ELR (cell line): ENCODE measurements around the gene ANKLE1.

Experiments
- DNase-seq: peaks from one replicate; pipeline ENCODE4 v3.0.0-alpha.2; 2015; ENCODE audit warnings: low read depth

The ANKLE1 gene

DNA sequence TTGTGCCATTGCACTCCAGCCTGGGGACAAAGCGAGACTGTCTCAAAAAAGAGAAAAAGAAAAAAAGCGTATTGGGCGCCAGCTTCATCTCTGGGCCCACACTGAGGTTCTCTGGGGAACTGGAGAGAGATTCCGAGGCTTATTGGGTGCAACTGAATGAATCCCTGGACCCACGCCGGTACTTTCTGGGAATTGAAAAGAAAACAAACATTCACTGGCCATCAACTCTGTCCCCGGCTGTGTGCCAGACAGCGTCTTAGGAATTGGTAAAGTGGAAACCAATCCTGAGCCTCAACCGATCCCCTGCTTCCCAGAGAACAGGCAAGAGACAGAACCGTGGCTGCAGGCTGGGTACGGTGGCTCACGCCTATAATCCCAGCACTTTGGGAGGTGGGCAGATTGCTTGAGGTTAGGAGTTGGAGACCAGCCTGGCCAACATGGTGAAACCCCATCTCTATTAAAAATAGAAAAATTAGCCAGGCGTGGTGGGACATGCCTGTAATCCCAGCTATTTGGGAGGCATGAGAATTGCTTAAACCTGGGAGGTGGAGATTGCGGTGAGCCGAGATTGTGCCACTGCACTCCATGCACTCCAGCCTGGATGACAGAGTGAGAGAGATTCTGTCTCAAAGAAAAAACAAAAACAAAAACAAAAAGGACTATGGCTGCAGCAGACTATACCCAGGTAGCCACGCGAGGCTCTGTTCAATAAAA, 44.3 kb downstream of the ANKLE1 start:
- no peak for DNase-seq

DNA sequence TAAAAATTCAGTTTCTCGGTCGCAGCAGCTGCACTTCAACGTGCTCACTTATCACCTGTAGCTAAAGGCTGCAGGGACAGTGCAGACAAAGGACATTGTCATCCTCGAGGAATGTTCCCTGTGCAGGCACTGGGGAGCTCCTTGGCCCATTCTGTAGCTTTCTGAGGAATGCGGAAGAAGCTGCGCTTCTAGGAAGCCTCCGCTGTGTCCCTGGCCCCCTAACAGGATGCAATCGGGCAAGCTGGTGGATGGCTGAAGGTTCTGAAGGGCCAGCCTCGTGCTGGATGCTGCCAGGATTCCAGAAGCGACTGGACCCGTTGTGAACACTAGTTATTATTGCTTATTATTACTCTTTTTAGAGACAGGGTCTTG, 44.9 kb downstream of the ANKLE1 start:
- no peak for DNase-seq

DNA sequence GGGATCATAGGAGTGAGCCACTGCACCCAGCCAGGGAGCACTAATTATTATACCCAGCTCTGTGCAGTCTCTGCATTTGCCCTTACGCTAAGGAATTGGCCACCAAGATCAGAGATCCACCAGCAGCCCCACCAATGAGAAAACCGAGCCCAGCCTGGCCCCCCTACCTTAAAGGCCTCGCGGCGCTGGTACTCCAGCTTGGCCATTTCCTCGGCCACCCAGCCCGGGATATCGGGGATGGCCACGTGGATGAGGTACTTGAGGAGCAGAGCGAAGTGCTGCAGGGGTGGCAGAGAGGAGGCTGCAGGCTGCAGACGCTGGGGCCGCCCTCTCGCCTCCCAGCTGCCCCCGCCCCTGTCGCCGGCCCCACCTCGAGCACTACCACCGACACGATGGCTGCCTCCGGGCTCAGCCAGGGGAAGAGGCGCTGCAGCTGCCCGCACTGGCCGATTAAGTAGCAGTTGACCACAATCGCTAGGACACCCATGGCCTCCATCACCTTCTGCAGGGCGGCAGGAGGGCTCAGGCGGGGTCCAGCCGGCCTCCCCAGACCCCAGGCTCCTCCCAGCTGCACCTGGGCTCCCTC, 45.5 kb downstream of the ANKLE1 start:
- DNase-seq = no peak

DNA sequence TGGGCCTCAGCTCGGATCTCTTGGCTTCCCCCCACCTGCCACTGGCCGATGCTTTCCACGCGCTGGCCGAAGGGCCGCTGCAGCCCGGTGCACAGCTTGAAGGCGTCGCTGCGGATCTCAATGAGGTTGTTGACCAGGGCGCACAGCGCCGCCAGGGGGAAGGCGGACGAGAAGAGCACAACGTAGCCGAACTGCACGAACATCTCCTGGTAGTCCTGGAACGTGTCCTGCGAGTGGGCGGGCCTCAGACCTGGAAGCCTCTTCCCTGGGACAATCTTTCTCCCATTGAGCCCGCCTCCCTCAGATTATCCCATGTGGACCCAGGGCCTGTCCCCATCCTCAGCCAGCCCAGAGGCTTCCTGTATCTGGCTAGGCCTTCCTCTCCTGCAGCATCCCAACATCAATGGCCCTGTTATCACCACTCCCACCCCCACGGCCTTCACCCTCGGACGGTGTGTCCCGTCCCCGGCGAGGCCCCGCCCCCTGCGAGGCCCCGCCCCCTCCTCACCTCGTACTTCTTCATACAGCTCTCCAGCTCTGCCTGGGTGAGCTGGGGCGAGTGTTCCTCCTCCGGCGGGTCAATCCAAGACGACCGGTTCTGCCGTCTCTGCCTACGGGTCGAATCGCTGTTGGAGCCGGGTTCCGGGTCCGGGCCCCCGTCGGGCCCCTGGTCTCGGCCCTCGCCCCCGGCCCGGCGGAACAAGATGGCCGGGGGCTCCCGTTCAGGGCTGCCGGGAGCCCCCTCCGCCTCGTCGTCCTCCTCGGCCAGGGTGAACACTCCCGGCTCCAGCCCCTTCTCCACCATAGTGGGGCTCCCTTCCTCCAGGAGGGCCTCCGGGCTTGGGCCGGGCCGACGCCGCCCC, 46.2 kb downstream of the ANKLE1 start:
- DNase-seq = no peak

DNA sequence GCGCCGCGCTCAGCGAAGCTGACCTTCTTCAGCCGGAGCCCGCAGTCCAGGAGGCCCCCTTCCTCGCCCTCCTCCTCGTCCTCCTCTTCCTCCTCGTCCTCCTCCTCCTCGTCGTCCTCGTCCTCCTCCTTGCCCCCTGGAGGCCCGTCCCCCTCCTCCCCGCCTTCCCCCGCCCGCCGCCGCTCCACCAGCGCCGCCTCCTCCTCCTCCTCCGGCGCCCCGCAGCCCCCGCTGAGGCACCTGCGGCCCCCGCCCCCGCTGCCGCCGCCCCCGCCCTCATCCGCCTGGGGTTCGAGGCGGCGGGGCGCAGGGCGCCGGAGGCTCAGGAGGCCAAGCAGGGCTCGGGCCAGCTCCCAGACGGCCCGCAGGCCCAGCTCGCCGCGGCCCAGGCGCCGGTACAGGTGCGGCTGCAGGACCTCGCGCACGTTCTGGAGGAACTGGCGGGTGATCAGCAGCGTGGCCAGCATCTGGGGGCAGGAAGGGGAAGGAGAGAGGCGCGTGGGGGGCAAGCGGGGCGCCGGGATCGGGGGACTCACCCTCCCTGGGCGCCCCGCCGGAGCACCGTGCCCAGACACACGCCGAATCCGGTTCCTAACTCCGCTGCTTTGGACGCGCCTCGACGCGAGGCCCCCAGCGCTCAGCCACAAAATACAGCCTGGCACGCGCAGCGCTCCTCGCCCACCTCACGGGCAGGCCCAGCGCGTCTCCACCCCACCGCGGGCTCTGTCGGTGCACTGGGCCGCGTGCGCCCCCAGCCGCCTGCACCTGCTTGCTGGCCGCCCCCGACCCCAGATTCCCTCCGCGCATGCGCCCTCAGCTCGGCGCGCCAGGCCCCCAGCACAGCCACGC, 47.0 kb downstream of the ANKLE1 start:
- no peak for DNase-seq

DNA sequence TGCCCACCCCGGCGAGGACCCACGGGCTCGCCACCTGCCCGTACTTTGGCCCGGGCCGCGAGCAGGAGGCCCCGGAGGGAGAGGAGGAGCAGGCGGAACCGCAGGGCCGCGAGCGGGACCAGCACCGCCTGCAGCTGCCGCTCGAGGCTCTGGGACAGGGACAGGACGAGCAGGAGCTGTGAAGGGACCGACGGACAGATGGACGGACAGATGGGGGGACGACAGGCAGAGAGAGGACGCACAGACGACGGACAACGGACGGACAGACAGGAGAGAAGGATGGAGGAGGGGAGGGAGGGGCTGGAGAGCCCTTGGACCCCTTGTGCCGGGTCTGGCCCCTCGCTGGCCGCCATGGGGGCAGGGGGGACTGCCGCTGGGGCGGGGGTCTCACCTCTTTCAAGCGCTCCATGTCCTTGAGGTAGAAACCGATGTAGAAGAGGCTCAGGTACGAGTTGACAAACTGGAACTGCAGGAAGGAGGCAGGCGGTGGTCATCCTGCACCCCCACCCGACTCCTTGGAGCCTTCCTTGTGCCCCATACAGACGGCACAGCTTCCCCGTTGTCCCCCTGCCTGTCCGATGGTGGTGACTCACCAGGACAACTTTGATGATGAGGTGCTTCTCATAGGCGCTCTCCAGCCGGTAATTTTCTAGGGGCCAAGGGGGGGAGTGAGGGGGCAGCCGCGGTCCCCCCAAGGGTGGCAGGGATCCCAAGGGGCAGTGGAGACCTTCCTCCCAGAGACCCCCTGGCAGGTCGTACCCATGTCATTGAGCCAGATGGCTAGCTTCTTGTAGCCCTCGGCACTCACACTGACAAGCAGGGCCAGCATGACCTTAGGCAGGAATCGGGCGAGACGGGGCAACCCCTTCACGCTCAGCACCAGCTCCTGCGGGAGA, 47.9 kb downstream of the ANKLE1 start:
- no peak for DNase-seq

DNA sequence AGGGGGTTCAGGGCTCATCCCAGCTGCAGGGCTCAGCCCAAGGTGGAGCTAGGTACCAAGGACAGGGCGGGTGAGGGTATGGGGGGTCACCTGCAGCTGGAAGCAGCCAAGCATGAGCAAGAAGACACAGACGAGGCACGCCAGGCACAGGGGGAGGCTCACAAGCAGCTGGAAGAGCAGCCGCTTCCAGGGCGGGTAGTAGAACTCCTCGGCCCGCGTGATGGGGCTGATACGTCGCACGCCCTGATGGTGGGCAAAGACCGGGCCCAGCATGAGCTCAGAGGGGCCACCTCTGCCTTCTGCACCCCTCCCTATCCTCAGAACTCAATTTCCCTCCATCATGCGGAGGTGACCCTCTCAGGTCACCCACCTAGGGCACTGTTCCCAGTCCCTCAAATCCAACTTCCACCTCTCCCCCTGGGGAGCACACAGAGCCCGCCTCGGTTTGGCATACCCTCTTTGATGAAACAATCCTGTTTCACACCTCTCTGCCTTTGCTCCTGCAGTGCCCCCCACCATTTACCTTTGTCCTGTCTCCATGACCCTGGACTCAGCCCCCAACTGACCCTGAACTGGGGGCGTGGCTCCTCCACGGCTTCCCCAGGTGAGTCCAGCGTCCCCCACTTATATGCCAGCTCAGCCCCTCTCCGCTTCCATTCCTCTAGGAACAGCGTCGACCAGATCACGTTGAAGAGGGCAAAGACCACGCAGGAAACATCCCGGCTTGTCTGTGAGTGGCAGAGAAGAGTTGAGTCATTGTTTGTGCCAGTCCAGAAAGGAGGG, 48.8 kb downstream of the ANKLE1 start:
- DNase-seq = no peak

DNA sequence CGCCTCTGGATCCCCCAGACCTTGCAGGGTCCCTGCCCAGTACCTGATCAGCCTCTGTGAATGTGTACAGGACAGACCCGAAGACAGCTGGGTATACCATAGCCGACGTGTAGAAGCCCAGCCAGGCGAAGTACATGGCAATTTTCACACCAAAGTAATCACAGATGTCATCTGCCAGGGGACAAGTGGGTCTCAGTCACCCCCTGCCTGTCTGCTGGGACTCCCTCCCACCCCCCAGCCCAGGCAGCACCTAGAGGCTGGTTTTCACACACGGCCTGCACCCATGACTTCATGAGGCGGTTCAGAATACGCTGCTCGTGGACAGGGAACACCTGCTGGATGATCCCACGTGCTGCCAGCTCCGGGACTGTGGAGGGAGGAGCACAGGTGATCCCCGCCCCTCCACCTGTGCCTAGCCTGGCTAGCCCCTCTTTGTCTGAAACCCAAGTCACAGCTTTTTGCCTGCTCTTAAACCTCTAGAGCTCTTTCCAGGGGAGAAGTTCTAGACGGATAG, 49.4 kb downstream of the ANKLE1 start:
- no peak for DNase-seq

DNA sequence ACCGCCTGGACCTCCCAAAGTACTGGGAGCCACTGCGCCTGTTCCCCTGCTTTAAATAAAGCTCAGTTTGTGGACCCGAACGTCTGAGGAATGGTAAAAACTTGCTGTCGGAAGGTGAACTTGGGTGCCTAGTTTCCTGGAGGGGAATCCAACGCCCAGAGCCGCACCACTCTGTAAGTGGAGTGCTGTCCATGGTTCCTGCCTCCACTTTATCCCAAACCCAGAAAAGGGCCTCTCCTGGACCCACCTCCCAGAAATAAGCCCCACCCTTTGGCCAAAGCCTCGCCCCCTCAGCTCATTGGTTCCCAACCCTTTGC, 50.6 kb downstream of the ANKLE1 start:
- no peak for DNase-seq

DNA sequence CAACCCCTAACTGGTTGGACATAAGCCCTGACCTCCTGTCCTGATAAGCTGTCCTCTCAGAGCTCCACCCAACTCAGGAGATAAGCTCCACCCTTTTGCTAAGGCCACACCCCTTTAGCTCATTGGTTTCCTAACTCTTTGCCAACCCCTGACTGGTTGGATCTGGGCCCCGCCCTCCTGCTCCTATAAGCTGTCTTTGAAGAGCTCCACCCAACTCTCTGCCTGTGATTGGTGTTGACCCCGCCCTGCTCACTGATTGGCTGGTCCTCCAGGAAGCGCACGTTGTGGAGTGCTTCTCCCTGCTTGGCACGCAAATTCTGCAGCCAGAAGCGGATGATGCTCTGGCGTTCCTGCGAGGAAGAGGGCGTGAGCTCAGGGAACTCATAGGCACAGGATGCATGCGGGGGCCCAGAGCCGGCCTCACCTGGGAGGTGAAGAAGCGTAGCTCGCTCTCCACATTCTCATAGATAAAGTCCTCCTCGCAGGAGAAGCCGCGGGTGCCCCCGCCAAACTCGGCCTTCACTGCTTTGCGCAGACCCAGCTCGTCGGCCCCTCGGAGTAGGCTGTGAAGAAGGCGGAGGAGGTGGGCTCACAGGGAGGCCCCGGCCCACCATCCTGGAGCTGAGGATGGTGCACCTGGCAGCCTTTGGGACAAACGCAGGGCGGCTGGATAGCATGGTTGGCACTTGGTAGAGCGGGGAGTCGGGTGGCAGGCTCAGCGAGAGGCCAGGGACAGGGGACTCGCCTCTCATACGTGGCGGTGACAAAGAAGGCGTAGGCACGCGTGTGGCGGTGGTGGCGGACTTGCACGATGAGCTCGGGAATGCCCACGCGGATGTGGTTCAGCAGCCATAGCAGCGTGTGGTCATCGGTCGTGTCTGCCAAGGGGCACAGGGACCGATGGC, 51.2 kb downstream of the ANKLE1 start:
- peak; percentile 65 for DNase-seq

DNA sequence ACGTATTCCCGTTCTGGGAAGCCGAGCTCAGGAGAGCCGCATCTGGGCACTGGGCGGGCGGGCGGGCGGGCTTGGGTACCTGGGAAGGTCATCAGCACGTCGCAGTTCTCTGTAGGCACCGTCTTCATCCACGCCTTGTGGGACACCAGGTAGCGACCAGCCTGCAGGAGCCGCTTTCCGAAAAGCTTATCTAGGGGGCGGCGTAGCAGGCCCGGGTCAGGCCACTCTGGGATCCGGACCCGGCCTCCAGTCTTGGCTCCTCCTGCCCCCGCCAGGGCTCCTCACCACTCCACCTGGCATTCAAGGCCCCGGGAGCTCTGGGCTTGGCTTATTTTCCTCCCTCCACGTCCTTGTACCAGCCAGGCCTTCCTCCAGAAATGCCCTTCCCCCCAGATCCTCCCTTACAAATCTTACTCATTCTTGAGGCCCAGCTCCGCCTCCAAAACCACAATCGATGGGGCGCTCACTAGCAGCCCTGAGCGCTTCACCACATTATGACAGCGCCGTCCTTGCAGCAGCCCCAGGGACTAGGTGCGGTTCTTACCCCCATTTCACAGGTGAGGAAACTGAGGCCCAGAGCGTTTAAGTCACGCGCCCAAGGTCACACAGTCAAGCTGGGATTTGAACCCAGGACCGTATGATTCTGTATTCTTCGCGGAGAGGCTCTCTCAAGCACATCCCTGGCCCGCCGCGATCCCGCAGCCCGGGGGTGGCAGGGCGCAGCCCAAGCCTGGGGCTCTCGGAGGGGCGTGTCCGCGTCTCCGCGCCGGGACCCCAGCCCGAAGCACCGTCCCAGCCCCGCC, 52.1 kb downstream of the ANKLE1 start:
- DNase-seq = peak; percentile 92

DNA sequence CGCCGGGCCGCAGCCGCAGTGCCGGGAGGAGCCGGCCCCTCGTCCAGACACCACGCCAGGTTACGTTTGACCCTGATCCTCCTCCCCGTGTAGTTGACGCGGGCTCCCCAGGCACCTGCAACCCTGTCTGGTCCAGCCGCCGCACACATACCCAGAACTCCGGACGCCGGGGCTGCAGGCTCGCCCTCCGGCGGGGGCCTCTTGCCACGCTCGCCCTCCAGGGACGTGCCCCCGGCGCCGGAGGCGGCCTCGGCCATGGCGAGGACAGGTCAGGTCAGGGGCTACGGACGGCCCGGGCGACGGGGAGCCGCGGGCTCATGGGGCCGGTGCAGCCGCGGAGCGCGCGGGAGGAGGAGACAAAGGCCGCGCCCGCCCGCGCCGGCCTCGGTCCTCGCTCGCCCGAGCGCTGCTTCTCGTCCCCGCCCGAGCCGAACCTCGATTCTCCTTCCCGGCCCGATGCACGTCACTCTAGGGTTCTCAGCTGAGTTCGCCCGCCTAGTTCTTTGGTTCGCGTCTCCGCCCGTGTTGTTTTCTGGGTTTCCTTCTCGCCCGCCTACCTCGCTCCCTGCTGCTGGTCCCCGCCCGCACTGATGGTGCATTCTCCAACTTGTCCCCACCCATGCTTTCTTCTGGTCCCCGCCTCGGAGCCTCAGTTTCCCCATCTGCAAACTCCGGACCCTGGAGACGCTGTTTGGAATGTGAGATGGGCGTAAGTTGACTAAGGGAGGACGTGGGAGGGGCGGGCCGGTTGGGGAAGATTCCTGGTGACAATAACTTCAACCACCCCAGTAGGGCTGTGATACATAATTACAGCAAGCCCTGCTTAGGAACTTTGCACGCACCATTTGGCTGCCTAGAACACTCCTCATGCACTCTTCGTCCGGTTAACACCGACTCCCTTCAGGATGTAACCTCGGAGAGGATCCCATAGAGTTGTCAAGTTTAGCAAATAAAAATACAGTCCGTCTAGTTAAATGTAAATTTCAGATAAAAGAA, 53.0 kb downstream of the ANKLE1 start, which contains the start of gene ANO8:
Gene ANO8, minus strand, starts transcription at position 442 of the 996 bp plus-strand sequence. Its CDS starts 185 bp downstream, at position 257.
- DNase-seq = peak; percentile 99

DNA sequence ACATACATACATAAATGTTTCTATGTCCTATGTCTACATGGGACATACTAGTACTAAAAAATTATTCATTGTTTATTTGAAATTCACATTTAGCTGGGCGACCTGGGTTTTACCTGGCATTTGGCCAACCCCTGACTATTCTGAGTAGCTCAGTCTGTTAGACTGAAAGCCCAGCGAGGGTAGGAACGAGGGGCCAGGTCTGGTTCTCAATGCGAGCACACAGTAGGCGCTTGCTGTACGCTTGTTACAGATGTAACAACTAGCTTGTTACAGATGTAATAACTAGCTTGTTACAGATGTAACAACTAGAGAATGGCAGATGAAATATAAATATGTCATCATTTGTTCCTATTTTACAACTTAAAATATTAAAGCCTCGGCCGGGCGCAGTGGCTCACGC, 53.9 kb downstream of the ANKLE1 start:
- DNase-seq = no peak
